Stimulated activated CD4-positive, alpha-beta T cell treated with anti-CD3 and anti-CD28 coated beads, TNF-alpha, amount 100 ng/mL, for 1 hour (primary cell): Measurements from ENCODE around the gene TBCC.

Experiments used
- DNase-seq, 3 donors: peaks; one replicate each; pipeline ENCODE4 v3.0.0-alpha.2; 2020; ENCODE audit warnings: low read depth in 3 of 3, low spot score in 1 of 3

TBCC gene

GRCh38 chr6:42696526-42697267, 49.2 kb downstream of the TBCC start:
- DNase-seq: no peak

DNA sequence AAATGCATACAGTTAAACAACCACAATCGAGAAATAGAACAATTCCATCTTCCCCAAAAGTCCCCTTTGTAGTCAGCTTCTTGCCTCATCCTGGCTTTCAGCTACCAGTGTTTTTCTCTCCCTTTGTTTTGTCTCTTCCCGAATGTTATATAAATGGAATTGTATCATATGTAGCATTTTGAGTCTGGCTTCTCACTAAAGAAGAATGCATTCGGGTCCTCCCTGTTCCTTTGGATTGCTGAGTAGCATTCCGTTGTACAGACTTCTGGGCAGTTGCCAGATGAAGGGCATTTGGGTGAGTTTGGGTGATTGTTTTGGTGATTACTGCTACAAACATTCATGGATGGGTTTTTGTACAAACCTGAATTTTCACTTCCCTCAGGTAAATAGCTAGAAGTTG, 51.3 kb downstream of the TBCC start:
- DNase-seq: no peak
